ENCODE results near the gene LAIR1.

The LAIR1 gene

DNA sequence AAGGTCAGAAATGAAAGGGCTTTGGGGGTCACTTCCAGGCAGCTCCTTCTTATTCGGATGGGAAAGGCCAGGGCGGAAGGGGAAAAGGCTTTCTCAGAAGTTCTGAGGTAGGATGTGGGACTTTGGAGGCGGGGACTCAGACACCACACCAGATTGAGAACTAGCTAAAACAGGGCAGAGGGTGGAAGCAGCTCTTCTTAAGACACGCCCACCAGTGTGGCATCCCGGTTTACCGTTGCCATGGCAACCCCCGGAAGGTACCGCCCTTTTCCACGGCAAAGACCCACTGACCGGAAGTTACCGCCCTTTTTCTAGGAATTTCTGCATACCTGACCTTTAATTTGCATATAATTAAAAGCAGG is 48.0 kb downstream of the LAIR1 start:
- DNase-seq: peak; percentile 18

DNA sequence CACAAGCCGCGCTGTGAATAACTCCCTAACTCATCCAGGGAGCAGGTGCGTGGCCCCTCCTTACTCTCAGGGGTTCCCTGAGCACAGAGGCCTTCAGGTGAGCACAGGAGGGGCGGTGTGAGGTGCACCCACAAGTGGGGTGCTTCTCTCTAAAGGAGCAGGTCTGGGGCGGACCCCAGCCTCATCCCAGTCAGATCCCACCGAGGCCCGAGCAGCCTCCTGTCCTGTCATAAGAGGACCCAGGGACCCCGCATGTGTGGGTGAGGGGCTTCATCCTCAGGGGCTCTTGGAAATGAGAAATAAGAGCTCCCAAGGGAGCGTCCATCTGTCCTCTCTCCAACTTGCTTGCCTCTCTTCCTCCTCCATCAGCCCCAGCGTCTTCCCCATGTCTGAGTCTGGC is 48.8 kb downstream of the LAIR1 start:
- DNase-seq: no peak

DNA sequence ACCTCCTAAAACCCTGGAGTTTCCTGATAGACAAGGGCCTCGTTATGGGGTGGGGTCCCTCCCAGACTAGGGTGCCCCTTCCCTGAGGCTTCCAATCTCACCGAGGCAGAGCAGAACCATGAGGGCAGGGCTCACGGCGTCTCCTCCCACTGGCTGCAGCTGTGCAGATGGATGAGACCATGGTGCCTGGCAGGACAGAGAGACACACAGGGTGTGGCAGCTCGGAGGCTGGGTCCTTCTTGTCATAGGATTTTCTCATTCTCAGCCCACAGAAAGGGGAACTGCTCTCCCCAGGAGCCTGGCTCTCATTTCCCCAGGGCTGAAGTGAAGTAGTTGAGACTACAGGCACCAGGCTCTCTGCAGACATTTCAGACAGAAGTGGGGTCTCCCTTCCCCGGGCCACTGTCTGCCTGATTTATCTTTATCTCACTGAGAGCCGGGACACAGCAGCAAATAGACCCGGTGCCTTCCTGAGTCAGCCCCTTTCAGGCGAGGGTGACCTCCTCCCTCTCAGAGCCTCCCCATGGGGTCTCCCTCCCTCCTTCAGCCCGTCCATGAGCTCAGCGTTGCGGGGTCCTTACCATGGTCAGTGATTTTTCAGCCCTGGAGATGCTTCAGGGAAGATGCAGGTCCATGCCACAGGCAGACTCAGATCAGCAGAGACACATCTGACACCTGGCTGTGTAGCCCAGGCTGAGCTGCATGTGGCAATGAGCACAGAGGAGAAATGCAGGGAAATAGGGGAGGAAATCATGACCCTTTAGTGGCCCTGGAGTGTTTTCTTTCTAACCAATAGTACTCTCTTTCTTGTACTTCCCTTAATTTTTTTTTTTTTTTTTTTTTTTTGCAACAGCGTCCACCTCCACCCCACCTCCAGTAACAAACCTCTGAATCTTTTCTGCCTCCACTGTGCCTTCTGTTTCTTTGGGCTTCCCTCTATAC is 52.0 kb downstream of the LAIR1 start, which contains the start of gene LILRA5:
LILRA5 (minus strand) TSS at position 731 of the 942 bp plus-strand sequence; CDS start at position 584, 147 bp downstream.
- peak; percentile 54 for DNase-seq

DNA sequence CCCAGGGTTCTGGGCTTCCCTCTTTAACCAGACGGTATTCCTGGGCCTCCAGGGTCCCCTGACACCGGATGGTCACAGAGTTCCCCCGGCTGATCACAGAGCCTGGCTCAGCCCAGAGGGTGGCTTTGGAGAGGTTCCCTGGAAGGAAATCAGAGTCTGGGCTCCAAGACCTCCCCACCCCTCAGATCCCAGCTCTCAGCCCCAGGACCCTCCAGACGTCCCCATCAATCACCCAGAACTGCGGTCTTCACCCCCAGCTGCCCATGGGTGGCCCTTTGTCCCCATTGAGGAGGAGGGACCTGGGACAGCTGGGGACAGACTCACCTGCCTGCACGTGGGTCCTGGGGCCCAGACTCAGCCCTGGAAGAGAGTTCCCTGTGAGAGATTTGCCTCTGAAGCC is 52.7 kb downstream of the LAIR1 start:
- no peak for DNase-seq

DNA sequence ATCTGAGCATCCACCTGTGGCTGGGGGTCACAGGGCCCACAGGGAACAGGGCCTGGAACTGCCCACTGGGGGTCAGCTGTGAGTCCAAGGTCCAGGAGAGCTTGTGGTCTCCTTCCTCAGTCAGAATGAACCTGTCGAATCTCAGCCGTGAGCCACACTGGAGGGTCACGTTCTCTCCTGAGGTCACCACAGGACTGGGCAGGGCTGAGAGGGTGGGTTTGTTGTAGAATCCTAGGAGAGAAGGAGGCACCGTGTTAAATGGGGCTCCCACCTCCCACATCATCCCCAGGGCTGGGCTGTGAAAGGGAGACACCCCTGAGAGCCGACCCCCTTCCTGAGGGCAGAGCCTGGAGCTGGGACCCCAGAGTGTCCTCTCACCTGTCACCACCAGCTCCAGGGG is 53.2 kb downstream of the LAIR1 start:
- DNase-seq: no peak

DNA sequence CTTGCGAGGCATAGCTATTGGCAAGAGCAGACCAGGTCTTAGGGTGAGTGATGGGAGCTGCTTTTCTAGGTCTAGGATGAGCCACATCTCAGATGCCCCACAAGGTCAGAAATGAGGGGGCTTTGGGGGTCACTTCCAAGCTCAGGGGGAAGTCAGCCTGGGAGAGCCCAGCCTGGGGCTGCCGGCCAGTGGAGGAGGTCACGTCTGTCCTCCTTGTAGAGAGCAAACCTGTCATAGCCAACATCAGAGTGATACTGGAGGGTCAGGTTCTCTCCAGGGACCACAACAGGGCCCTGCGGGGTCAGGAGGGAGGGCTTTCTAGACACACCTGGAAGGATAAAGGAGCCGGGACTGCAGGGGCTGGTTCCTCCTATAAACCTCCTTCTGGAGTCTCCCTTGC is 54.2 kb downstream of the LAIR1 start:
- DNase-seq: no peak

DNA sequence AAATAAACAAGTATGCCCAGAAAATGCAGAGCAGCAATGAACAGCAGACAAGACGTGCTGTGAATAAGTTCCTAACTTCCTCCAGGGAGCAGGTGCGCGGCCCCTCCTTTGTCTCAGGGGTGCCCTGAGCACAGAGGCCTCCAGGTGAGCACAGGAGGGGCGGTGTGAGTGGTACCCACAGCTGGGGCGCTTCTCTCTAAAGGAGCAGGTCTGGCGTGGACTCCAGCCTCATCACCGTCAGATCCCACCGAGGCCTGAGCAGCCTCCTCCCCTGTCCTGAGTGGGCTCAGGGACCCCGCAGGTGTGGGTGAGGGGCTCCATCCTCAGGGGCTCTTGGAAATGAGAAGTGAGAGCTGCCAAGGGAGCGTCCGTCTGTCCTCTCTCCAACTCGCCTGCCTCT is 54.9 kb downstream of the LAIR1 start:
- no peak for DNase-seq

DNA sequence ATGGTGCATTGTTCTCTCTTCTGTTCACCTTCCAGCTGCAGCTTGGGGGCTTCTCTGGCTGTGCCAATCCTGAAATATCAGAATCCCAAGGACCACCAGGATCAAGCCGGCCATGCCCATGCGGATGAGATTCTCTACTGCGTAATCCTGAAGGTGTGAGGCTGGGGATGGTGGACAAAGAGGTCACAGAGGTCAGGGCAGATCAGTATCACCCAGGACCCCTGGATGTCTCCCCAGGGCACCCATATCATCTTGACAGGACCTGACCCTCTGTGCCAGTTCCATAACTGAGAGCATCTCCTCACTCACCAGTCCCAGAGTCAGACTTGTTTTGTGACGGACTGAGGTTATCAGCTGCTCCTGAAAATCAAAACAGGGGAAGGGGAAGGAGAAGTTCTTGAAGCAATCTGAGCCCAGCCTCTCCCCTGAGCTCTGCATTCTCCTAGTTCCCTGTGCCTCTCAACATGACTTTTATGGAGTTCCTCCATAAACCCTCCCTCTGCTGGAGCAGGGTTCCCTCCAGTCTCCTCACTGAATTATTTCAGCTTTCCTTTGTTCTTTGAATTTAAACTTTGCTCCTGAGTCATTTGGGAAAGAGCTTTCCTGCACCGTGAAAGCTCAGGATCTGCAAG is 57.2 kb downstream of the LAIR1 start:
- DNase-seq: no peak

DNA sequence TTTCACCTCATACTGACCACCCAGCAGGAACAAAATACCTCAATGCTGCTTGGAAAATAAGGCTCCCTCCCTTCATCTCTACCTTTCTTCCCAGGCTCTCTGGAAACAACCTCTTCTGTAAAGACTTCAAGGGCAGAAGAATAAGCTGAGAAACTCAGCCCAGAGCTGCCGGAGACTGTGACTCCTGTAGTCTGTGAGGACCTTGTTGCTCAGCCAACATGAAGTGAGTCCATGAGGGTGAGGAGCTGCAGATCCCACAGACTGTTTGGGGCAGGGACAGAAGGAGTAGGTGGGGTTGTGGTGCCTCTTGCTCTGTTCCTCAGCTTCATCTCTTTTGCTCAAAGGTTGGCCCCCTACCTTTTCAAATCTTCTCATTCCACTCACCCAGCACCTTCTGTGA is 59.6 kb downstream of the LAIR1 start:
- DNase-seq: no peak

DNA sequence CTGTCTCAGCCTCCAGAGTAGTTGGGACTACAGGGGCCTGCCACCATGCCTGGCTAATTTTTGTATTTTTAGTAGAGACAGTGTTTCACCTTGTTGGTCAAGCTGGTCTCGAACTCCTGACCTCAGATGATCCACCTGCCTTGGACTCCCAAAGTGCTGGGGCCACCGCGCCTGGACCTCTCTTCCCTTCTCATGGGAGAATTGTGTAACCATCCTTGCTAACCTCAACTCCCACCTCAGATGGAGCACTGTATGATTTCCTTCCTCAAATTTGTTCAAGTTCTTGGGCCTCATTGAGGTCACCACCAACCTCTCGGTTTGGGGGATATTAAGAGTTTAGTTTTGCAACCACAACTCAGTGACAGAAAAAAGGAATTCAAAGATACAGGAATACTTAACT is 62.5 kb downstream of the LAIR1 start:
- peak; percentile 61 for DNase-seq
